DMS53 (cell line): ENCODE measurements around the gene KLF5.
"Not testable (repeated sequence)": the region's sequence is repeated elsewhere in the genome, so short reads cannot be mapped to it uniquely, and the experiment has no call there.

Experiments
- DNase-seq: peaks from one replicate; lab custom pipeline; 2025; lab: John Stamatoyannopoulos, UW

The KLF5 gene

DNA sequence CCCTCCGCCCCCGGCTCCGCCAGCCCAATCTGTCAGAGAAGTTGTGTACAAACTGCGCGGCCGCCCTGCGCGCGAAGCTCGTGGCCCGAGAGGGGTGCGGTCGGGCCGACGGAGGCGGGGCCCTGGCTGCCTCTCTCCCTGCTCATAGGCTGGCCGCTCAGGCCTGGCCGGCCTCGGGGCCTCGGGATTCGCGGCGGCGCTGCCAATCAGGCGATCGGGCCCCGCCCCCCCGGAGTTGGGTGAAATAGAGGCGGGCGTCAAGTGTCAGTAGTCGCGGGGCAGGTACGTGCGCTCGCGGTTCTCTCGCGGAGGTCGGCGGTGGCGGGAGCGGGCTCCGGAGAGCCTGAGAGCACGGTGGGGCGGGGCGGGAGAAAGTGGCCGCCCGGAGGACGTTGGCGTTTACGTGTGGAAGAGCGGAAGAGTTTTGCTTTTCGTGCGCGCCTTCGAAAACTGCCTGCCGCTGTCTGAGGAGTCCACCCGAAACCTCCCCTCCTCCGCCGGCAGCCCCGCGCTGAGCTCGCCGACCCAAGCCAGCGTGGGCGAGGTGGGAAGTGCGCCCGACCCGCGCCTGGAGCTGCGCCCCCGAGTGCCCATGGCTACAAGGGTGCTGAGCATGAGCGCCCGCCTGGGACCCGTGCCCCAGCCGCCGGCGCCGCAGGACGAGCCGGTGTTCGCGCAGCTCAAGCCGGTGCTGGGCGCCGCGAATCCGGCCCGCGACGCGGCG is at the start of gene KLF5:
KLF5 (plus strand) TSS at position 270 of the 724 bp plus-strand sequence; CDS start at position 593, 323 bp downstream.
- peak; percentile 89 for DNase-seq

GRCh38 chr13:73011751-73012150 is 47.1 kb upstream of the KLF5 start:
- no peak for DNase-seq

GRCh38 chr13:73015805-73016204 is 43.0 kb upstream of the KLF5 start:
- DNase-seq: no peak

GRCh38 chr13:73018336-73018735 is 40.5 kb upstream of the KLF5 start:
- DNase-seq: no peak

DNA sequence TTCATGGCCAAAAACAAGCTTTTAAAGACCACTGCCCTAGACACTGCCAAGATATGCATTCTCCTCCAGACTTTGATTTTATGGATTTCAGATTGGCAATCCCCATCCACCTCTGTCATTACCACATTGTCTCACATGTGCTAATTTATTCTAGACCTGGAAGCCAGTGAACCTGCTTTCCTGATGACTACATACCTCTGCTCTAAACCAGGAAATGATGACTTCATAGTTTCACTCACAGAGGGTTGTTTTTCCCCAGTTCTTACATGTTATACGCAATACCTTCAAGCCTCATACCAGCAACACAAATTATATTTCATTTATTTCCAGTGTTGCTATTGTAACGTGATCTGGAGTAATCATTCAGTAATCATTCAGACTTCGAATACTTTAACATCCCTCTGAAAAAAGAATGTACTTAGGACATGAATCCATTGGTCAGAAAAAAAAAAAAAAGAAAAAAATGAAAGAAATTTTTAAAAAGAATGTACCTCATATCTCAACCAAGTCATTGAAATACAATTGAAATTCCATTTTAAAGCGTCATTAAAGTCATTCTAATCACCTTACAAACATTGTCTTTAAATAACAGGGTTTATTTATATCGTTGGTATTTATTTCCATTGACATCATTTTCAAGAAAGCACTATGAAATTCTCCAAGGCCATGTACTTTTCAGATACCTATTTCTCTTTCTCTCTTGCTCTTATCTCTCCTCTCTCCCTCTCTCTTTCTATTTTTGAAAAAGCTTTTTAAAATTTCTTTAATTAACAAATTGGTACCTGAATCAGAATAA is 33.4 kb upstream of the KLF5 start:
- DNase-seq: peak; percentile 35

DNA sequence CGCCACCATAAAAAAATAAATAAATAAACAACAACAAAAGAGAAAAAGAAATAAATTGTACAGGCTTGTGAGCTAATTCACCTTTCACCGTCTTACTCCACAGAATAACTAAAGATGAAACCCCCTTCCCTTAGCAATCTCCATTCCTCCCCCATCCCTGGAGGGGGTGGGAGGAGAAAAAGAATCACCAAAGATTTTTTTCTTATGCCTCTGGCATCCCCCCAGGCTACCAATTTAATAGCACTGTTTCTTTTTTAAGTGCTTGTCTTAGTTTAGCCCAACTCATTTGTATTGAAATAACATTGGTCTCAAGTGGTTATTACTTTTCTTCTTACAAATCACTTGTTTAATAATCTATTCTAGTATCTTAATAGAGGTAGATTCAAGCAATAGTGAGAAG is 23.9 kb upstream of the KLF5 start:
- DNase-seq: no peak

GRCh38 chr13:73035660-73036059 is 23.1 kb upstream of the KLF5 start:
- no peak for DNase-seq

DNA sequence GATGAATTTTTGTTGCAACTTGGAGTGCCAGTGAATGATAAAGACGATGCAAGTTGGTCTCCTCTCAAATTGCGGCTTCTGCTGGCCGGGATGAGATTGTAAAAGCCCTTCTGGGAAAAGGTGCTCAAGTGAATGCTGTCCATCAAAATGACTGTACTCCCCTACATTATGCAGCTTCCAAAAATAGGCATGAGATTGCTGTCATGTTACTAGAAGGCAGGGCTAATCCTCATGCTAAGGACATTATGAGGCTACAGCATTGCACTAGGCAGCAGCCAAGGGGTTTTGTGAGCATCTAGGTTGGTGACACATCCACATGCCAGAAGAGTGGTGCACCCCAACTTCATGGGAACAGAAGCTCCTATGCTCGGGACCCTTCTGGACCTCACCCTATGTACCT is 22.2 kb upstream of the KLF5 start:
- no peak for DNase-seq

DNA sequence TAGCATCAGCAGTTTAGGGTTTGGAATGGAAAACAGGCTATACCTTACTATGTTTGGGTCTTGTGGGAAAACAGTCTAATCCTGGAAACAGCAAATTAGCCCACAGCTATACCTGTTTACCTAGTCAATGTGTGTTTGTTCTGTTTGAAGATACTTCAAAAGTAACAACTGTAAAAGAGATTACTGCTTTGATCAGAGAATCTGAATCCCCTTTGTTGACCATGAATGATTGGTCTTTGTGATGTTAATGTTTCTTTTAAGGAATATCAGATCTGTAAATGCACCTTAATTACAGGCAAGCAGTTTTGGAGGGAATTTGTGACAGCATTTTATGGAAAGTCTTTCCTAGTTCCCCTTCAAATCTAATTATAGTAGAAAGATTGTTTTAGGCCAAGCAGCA is 20.7 kb upstream of the KLF5 start:
- peak; percentile 23 for DNase-seq

GRCh38 chr13:73039201-73040108 is 19.4 kb upstream of the KLF5 start:
- DNase-seq: peak; percentile 35

- peak; percentile 44 for DNase-seq
Measured at GRCh38 chr13:73040484-73040883, 18.3 kb upstream of the KLF5 start.

GRCh38 chr13:73040968-73041596 is 17.7 kb upstream of the KLF5 start:
- DNase-seq: no peak

- no peak for DNase-seq
Measured at GRCh38 chr13:73045031-73045430, 13.8 kb upstream of the KLF5 start.

DNA sequence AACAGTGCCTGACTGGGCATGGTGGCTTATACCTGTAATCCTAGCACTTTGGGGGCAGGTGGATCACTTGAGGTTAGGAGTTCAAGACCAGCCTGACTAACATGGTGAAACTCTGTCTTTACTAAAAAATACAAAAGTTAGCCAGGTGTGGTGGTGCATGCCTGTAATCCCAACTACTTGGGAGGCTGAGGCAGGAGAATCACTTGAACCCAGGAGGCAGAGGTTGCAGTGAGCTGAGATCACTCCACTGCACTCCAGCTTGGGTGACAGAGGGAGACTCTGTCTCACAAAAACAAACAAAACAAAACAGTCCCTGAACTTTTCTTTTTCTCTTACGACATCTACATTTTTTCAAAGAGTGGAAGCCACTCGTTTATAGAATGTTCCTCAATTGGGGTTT is 10.2 kb upstream of the KLF5 start:
- DNase-seq: not testable (repeated sequence)

- no peak for DNase-seq
Measured at GRCh38 chr13:73054712-73055111, 4.1 kb upstream of the KLF5 start.

- DNase-seq: no peak
Measured at GRCh38 chr13:73055813-73056564, 2.8 kb upstream of the KLF5 start.

- DNase-seq: no peak
Measured at GRCh38 chr13:73056565-73056962, 2.2 kb upstream of the KLF5 start.

DNA sequence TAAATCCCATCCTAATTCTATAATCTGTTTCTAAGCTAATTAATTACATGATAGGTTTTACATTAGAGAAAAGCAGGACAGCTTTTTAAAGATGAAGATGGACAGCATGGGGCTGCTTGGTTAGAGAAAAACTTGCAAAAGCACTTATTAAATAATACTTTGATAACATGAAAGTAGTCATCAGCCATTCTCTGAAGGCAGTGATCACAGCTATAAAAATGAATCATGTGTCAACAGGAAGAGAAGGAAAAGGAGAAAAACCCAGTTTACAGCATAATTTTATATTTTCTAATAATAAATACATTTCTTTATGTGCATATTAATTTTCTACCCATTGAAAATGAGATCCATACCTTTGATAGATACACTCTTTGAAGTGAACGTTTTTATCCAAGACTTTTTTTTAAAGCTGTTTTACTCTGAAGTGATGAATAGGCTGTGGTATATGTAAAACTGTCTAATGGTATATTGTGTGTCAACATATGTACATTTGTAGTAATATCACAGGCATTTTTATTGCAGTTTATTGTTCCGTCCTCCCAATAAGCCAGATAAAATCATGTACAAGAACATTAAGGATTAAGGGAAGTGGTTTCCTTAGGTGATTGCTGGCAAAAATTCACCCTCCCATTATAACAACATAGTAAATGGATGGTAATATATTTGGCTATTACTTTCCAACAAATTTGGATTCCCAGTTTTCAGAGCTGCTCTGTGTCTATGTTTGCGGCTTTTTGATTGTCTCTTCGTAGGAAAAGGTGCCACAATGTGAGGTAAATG is 1.3 kb upstream of the KLF5 start:
- no peak for DNase-seq

DNA sequence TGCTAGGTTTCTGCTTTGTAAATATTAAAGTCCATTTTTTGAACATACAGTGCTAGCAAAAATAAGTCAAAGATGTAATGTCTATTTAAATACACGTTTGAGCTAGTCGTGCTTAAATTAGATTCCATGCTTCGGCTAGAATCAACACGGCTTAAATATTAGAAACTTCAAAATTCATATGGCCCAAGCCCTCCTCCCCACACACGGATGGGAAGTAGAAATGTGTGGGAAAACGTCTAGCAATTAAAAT is 816 bp upstream of the KLF5 start:
- DNase-seq: no peak

- DNase-seq: no peak
Measured at GRCh38 chr13:73058432-73058735, 421 bp upstream of the KLF5 start.
